G401 (cell line): ENCODE data around the gene E2F2. TPM values are rescaled to one million over a fixed set of nuclear protein-coding genes. Genes with fewer than 3 reads are reported as not detected.
A peak's percentile ranks its signal among the peaks of the same experiment; 100 is the strongest.
"Not testable (repeated sequence)": the region's sequence is repeated elsewhere in the genome, so short reads cannot be mapped to it uniquely, and the experiment has no call there.

Experiments used
- DNase-seq: peaks from one replicate; pipeline ENCODE4 v3.0.0-alpha.2; 2015; ENCODE audit warnings: low spot score
- in situ Hi-C: cut with HindIII; loops from 2 replicates; pipeline ENCODE4 v1.10.0; 2016; ENCODE audit warnings: low sequenced_read_pairs, mixed read lengths
- total RNA-seq: library from RNA; depleted of rRNA; stranded (reverse); fragments of >200 nt; shearing (Covaris generic); gene quantifications from 2 replicates; pipeline ENCODE4 v1.2.3, GENCODE V29; 2014

E2F2 gene
- total RNA-seq, 1 experiment from 2014 or later, result 11.7 TPM

GRCh38 chr1:23528250-23528978 is 2.6 kb downstream of the E2F2 start:
- peak; percentile 19 for DNase-seq
- in situ Hi-C loops, result no loop called here

- in situ Hi-C loops, result no loop called here
- no peak for DNase-seq
These were observed 3.2 kb downstream of the E2F2 start for GRCh38 chr1:23527900-23528249.

GRCh38 chr1:23527366-23527765 is 3.7 kb downstream of the E2F2 start:
- DNase-seq, result no peak
- in situ Hi-C loops, result no loop called here

GRCh38 chr1:23526329-23527041 is 4.5 kb downstream of the E2F2 start:
- DNase-seq, result no peak
- in situ Hi-C loops, result no loop called here

- DNase-seq, result no peak
- in situ Hi-C loops, result no loop called here
These were observed 5.3 kb downstream of the E2F2 start for GRCh38 chr1:23525558-23526250.

- no peak for DNase-seq
- in situ Hi-C loops, result no loop called here
These were observed 6.2 kb downstream of the E2F2 start for GRCh38 chr1:23524716-23525401.

- in situ Hi-C loops, result no loop called here
- no peak for DNase-seq
These were observed 6.9 kb downstream of the E2F2 start for GRCh38 chr1:23524163-23524562.

- DNase-seq, result no peak
- in situ Hi-C loops, result no loop called here
These were observed 8.6 kb downstream of the E2F2 start for GRCh38 chr1:23522244-23522982.

GRCh38 chr1:23521588-23521987 is 9.4 kb downstream of the E2F2 start:
- in situ Hi-C loops, result no loop called here

GRCh38 chr1:23517581-23517980 is 13.5 kb downstream of the E2F2 start:
- no peak for DNase-seq
- in situ Hi-C loops, result no loop called here

More at GRCh38 chr1:23521588-23521987, 9.4 kb downstream of the E2F2 start:
- DNase-seq, result no peak

GRCh38 chr1:23515905-23516304 is 15.1 kb downstream of the E2F2 start:
- in situ Hi-C loops, result no loop called here
- DNase-seq, result no peak

GRCh38 chr1:23514111-23514679 is 16.8 kb downstream of the E2F2 start:
- DNase-seq, result no peak
- in situ Hi-C loops, result no loop called here

- in situ Hi-C loops, result no loop called here
- no peak for DNase-seq
These were observed 21.1 kb downstream of the E2F2 start for GRCh38 chr1:23509896-23510295.

GRCh38 chr1:23506376-23507107 is 24.5 kb downstream of the E2F2 start:
- DNase-seq, result no peak
- in situ Hi-C loops, result no loop called here

GRCh38 chr1:23505851-23506250 is 25.2 kb downstream of the E2F2 start:
- DNase-seq, result no peak
- in situ Hi-C loops, result no loop called here

GRCh38 chr1:23504156-23504555 is 26.9 kb downstream of the E2F2 start:
- in situ Hi-C loops, result not testable (repeated sequence)

GRCh38 chr1:23502951-23503350 is 28.1 kb downstream of the E2F2 start:
- in situ Hi-C loops, result no loop called here

More at GRCh38 chr1:23504156-23504555, 26.9 kb downstream of the E2F2 start:
- DNase-seq, result not testable (repeated sequence)

GRCh38 chr1:23500466-23500865 is 30.6 kb downstream of the E2F2 start:
- in situ Hi-C loops, result no loop called here
- no peak for DNase-seq

More at GRCh38 chr1:23502951-23503350, 28.1 kb downstream of the E2F2 start:
- DNase-seq, result no peak
